GM06990 (cell line): ENCODE data around the gene EEF1A1.
"Not testable (repeated sequence)": the region's sequence is repeated elsewhere in the genome, so short reads cannot be mapped to it uniquely, and the experiment has no call there.

Source experiments
- DNase-seq: peaks from one replicate; pipeline ENCODE4 v3.0.0-alpha.2; 2011; ENCODE audit not compliant: insufficient read length; ENCODE audit errors: extremely low read depth
- H3K27me3 ChIP-seq: replicated peaks from 2 replicates; pipeline ENCODE4 v1.6.0; 2011; ENCODE audit warnings: low read length; ENCODE audit not compliant: control insufficient read depth, insufficient read depth
- H3K36me3 ChIP-seq: 2 replicates; pipeline ENCODE4 v1.5.1; 2011; ENCODE audit warnings: low read length; ENCODE audit not compliant: control insufficient read depth, insufficient read depth
- H3K4me3 ChIP-seq: replicated peaks from 2 replicates; pipeline ENCODE4 v1.5.1; 2011; ENCODE audit warnings: low read depth, mild to moderate bottlenecking, control low read depth, low read length
- TF ChIP-seq, protein P1 (sequence below): IDR thresholded peaks from 2 replicates; pipeline ENCODE4 v1.5.1; 2011; ENCODE audit warnings: low read length, control low read depth, mild to moderate bottlenecking, inconsistent platforms; ENCODE audit not compliant: insufficient read depth, poor library complexity, severe bottlenecking

EEF1A1 gene

GRCh38 chr6:73564578-73565345, 43.9 kb upstream of the EEF1A1 start:
- TF ChIP-seq, protein P1, sequence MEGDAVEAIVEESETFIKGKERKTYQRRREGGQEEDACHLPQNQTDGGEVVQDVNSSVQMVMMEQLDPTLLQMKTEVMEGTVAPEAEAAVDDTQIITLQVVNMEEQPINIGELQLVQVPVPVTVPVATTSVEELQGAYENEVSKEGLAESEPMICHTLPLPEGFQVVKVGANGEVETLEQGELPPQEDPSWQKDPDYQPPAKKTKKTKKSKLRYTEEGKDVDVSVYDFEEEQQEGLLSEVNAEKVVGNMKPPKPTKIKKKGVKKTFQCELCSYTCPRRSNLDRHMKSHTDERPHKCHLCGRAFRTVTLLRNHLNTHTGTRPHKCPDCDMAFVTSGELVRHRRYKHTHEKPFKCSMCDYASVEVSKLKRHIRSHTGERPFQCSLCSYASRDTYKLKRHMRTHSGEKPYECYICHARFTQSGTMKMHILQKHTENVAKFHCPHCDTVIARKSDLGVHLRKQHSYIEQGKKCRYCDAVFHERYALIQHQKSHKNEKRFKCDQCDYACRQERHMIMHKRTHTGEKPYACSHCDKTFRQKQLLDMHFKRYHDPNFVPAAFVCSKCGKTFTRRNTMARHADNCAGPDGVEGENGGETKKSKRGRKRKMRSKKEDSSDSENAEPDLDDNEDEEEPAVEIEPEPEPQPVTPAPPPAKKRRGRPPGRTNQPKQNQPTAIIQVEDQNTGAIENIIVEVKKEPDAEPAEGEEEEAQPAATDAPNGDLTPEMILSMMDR, result no peak
- no peaks in the 10 kb centered on the region for H3K27me3 ChIP-seq
- DNase-seq, result no peak
- no peaks in the 10 kb centered on the region for H3K36me3 ChIP-seq
- no peak overlapping the region for H3K4me3 ChIP-seq

- DNase-seq, result no peak
- H3K27me3 ChIP-seq, result no peaks in the 10 kb centered on the region
- H3K36me3 ChIP-seq, result no peaks in the 10 kb centered on the region
- H3K4me3 ChIP-seq, result no peak overlapping the region
- TF ChIP-seq, protein P1, result no peak
Observed at GRCh38 chr6:73562558-73562957, 41.7 kb upstream of the EEF1A1 start.

DNA sequence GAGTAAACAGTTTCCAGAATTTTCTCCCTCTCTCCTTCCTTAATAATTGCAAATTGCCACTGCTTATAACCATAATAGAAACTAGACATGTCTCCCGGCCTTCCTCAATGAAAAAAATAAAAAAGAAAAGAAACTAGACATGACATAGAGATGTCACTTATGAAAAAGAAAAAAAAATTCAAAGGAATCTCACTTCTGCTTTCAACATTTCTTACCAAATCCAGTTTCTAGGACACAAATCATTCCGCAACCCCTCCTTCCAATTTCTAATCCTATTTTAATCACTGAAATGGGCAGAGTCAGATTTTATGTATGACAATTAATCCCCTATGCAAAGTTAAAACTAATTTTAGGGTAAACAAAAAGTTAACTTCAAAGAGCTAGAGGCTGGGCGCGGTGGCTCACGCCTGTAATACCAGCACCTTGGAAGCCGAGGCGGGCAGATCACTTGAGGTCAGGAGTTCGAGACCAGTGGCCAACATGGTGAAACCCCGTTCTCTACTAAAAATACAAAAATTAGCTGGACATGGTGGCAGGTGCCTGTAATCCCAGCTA, 40.1 kb upstream of the EEF1A1 start:
- Histone ChIP-seq H3K36me3 (no peaks in the 10 kb centered on the region), H3K27me3 (no peaks in the 10 kb centered on the region), H3K4me3 (peak overlapping the region; percentile 15)
- TF ChIP-seq, protein P1, result no peak
- DNase-seq, result peak; percentile 67

DNA sequence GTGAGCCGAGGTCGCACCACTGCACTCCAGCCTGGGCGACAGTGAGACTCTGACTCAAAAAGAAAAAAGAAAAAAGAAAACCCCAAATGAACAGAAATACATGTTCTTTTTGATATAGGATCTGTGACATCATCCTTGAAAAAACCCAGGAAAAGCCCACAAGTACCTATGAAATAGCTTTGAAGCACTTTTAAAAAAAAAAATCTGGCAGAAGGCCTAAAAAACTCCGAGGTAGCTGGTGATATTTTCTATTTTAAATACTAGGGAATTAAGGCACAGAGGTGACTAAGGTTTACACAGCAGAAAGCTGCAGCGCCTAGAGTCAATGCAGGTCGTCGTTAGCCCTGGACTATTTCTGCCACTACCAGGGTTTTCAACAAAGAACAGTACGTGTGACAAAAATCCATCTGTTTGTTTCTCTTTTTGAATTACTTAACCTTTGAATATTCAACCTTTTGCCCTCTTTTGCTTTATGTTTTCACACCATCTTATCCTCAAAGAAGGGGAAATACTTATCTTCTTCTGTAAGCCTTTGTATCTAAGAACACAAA, 39.4 kb upstream of the EEF1A1 start:
- Histone ChIP-seq H3K27me3 (no peaks in the 10 kb centered on the region), H3K36me3 (no peaks in the 10 kb centered on the region), H3K4me3 (0 out of 2 replicates have a peak overlapping the region, but pooled peaks have one; percentile 24)
- TF ChIP-seq, protein P1, result no peak
- peak; percentile 46 for DNase-seq

GRCh38 chr6:73559399-73559794, 38.6 kb upstream of the EEF1A1 start:
- not testable (repeated sequence) for H3K4me3 ChIP-seq, H3K36me3 ChIP-seq, H3K27me3 ChIP-seq, DNase-seq

- Histone ChIP-seq H3K36me3 (no peaks in the 10 kb centered on the region), H3K4me3 (no peak overlapping the region), H3K27me3 (no peaks in the 10 kb centered on the region)
- TF ChIP-seq, protein P1, result no peak
- DNase-seq, result peak; percentile 41
Observed at GRCh38 chr6:73558624-73559398, 38.0 kb upstream of the EEF1A1 start.
